NT2/D1 (cell line): ENCODE data around the gene AKAP6.

Experiments
- YY1 ChIP-seq: IDR thresholded peaks from 2 replicates; pipeline ENCODE4 v1.6.1; 2011; ENCODE audit not compliant: insufficient read length, insufficient read depth
- ZNF274 ChIP-seq: IDR thresholded peaks from 2 replicates; pipeline ENCODE4 v1.6.1; 2011; ENCODE audit warnings: mild to moderate bottlenecking, low read depth, low read length

- TF ChIP-seq ZNF274, result no peak
- no peak for TF ChIP-seq YY1
Observed at GRCh38 chr14:32709027-32709426, 379.9 kb downstream of the AKAP6 start.
